Neural cell (in vitro differentiated cells): ENCODE data around the gene GSDMA. TPM values are rescaled to one million over a fixed set of nuclear protein-coding genes. Genes with fewer than 3 reads are reported as not detected.
"Not testable (repeated sequence)": the region's sequence is repeated elsewhere in the genome, so short reads cannot be mapped to it uniquely, and the experiment has no call there.

ENCODE experiments used
- H2AFZ ChIP-seq: fragments of 200-600, 300-800 bp; sonication (generic), shearing (Covaris generic); 2 replicates; pipeline ENCODE4 v1.6.0; 2014; ENCODE audit warnings: low read depth, mild to moderate bottlenecking, antibody characterized with exemption, low read length, moderate library complexity
- H3F3A ChIP-seq: fragments of 200-600 bp; shearing (Covaris generic); 2 replicates; pipeline ENCODE4 v1.6.1; 2016; ENCODE audit warnings: mild to moderate bottlenecking, moderate library complexity, mixed read lengths, antibody characterized with exemption, low read length; ENCODE audit not compliant: insufficient read depth, poor library complexity, severe bottlenecking
- H3K27ac ChIP-seq: fragments of 200-600, 300-800 bp; sonication (generic), shearing (Covaris generic); 2 replicates; pipeline ENCODE4 v1.5.1; 2014; ENCODE audit warnings: mild to moderate bottlenecking, low read length, moderate library complexity
- H3K27me3 ChIP-seq: fragments of 300-800, 200-600 bp; sonication (generic), shearing (Covaris generic); 2 replicates; pipeline ENCODE4 v1.6.0; 2014; ENCODE audit warnings: mild to moderate bottlenecking, low read depth, low read length, moderate library complexity; ENCODE audit not compliant: insufficient read depth
- H3K36me3 ChIP-seq: fragments of 300-800, 200-600 bp; sonication (generic), shearing (Covaris generic); 2 replicates; pipeline ENCODE4 v1.5.1; 2014; ENCODE audit warnings: mild to moderate bottlenecking, antibody characterized with exemption, low read length, moderate library complexity; ENCODE audit not compliant: insufficient read depth
- H3K4me2 ChIP-seq: fragments of 300-800, 200-600 bp; sonication (generic), shearing (Covaris generic); 2 replicates; pipeline ENCODE4 v1.6.0; 2014; ENCODE audit warnings: mild to moderate bottlenecking, low read length
- H3K4me3 ChIP-seq: fragments of 300-800, 200-600 bp; sonication (generic), shearing (Covaris generic); 2 replicates; pipeline ENCODE4 v1.5.1; 2014; ENCODE audit warnings: mild to moderate bottlenecking, low read length, moderate library complexity
- H3K79me2 ChIP-seq: fragments of 200-600 bp; shearing (Covaris generic); replicated peaks from 2 replicates; pipeline ENCODE4 v1.6.0; 2014; ENCODE audit warnings: mild to moderate bottlenecking, low read length, moderate library complexity; ENCODE audit not compliant: insufficient read depth
- H3K9ac ChIP-seq: fragments of 300-800, 200-600 bp; sonication (generic), shearing (Covaris generic); 2 replicates; pipeline ENCODE4 v1.6.1; 2016; ENCODE audit warnings: mild to moderate bottlenecking, low read length, mixed read lengths
- H3K9me2 ChIP-seq: fragments of 200-600 bp; shearing (Covaris generic); 2 replicates; pipeline ENCODE4 v1.6.1; 2016; ENCODE audit warnings: mild to moderate bottlenecking, low read length, mixed read lengths; ENCODE audit not compliant: insufficient read depth
- H3K9me3 ChIP-seq: fragments of 200-600, 300-800 bp; sonication (generic), shearing (Covaris generic); 2 replicates; pipeline ENCODE4 v1.6.1; 2016; ENCODE audit warnings: mild to moderate bottlenecking, mixed run types, low read length, moderate library complexity, mixed read lengths
- H4K20me1 ChIP-seq: fragments of 200-600 bp; shearing (Covaris generic); 2 replicates; pipeline ENCODE4 v1.6.1; 2016; ENCODE audit warnings: mild to moderate bottlenecking, mixed run types; ENCODE audit not compliant: insufficient read depth
- CTCF ChIP-seq: fragments of 450-650 bp; IDR thresholded peaks from 2 replicates; pipeline ENCODE4 v1.5.1; 2014; ENCODE audit warnings: antibody characterized with exemption, mild to moderate bottlenecking, moderate library complexity; ENCODE audit not compliant: poor library complexity, severe bottlenecking
- EP300 ChIP-seq: fragments of 450-650 bp; conservative IDR thresholded peaks from 2 replicates; pipeline ENCODE4 v1.6.1; 2014; ENCODE audit warnings: antibody characterized with exemption, mild to moderate bottlenecking, moderate library complexity; ENCODE audit not compliant: poor library complexity, severe bottlenecking
- EZH2 ChIP-seq: fragments of 200-600, 300-800 bp; shearing (Covaris generic), sonication (generic); IDR thresholded peaks from 2 replicates; pipeline ENCODE4 v1.6.1; 2014; ENCODE audit warnings: antibody characterized with exemption, low read length, borderline replicate concordance, mild to moderate bottlenecking; ENCODE audit not compliant: insufficient read depth, poor library complexity, severe bottlenecking
- MXI1 ChIP-seq: fragments of 450-650 bp; conservative IDR thresholded peaks from 2 replicates; pipeline ENCODE4 v1.6.1; 2014; ENCODE audit warnings: antibody characterized with exemption, mild to moderate bottlenecking; ENCODE audit not compliant: poor library complexity, severe bottlenecking
- POLR2AphosphoS5 ChIP-seq: IDR thresholded peaks from 2 replicates; pipeline ENCODE4 v1.6.1; 2012
- RAD21 ChIP-seq: fragments of 450-650 bp; conservative IDR thresholded peaks from 2 replicates; pipeline ENCODE4 v1.6.1; 2014; ENCODE audit warnings: antibody characterized with exemption, mild to moderate bottlenecking, moderate library complexity
- REST ChIP-seq: IDR thresholded peaks from 2 replicates; pipeline ENCODE4 v1.6.1; 2012; ENCODE audit warnings: borderline replicate concordance
- SMC3 ChIP-seq: fragments of 450-650 bp; conservative IDR thresholded peaks from 2 replicates; pipeline ENCODE4 v1.6.1; 2014; ENCODE audit warnings: antibody characterized with exemption, mild to moderate bottlenecking, moderate library complexity; ENCODE audit not compliant: poor library complexity
- TAF1 ChIP-seq: IDR thresholded peaks from 2 replicates; pipeline ENCODE4 v1.6.1; 2012; ENCODE audit warnings: low read depth
- polyA plus RNA-seq: library from polyadenylated mRNA; depleted of rRNA; stranded (reverse); fragments of >200 nt; gene quantifications from 2 replicates; pipeline ENCODE4 v1.2.3, GENCODE V29; 2014

GSDMA gene
- polyA plus RNA-seq, 1 donor from 2014 or later: not detected

- no peak overlapping the region for H3K9ac ChIP-seq
- no peaks in the 10 kb centered on the region for H3K27me3 ChIP-seq
- TF ChIP-seq EZH2: no peak
- TF ChIP-seq RAD21: no peak
- TF ChIP-seq POLR2AphosphoS5: no peak
- TF ChIP-seq CTCF: no peak
- no peak for TF ChIP-seq EP300
- TF ChIP-seq REST: no peak
- no peak for TF ChIP-seq MXI1
- no peak for TF ChIP-seq TAF1
- TF ChIP-seq SMC3: no peak
Measured at GRCh38 chr17:40005520-40005919, 42.7 kb downstream of the GSDMA start.

GRCh38 chr17:40010946-40011500 lies 48.2 kb downstream of the GSDMA start:
- H3K9me2 ChIP-seq, H3K9ac ChIP-seq, H3F3A ChIP-seq, H3K27ac ChIP-seq, H3K27me3 ChIP-seq, H4K20me1 ChIP-seq, H3K79me2 ChIP-seq, H3K36me3 ChIP-seq, H3K9me3 ChIP-seq, H2AFZ ChIP-seq, H3K4me3 ChIP-seq, H3K4me2 ChIP-seq: not testable (repeated sequence)

More at GRCh38 chr17:40005520-40005919, 42.7 kb downstream of the GSDMA start:
- Histone ChIP-seq H2AFZ (no peak overlapping the region), H3K79me2 (no peaks in the 10 kb centered on the region), H3K9me3 (no peaks in the 10 kb centered on the region), H3K4me2 (no peak overlapping the region), H3K27ac (no peak overlapping the region), H3K4me3 (no peak overlapping the region), H4K20me1 (no peaks in the 10 kb centered on the region), H3K9me2 (no peaks in the 10 kb centered on the region), H3F3A (no peaks in the 10 kb centered on the region), H3K36me3 (no peaks in the 10 kb centered on the region)

- H3K4me3 ChIP-seq, H3K9me3 ChIP-seq, H3K79me2 ChIP-seq, H3K27ac ChIP-seq, H4K20me1 ChIP-seq, H3K9me2 ChIP-seq, H3K4me2 ChIP-seq, H3K36me3 ChIP-seq, H3K9ac ChIP-seq, H2AFZ ChIP-seq, H3F3A ChIP-seq, H3K27me3 ChIP-seq: not testable (repeated sequence)
Measured at GRCh38 chr17:40012017-40012647, 49.3 kb downstream of the GSDMA start.
